Psoas muscle (tissue), 8 donors: ENCODE data around the gene CDK6. TPM values are rescaled to one million over a fixed set of nuclear protein-coding genes. Genes with fewer than 3 reads are reported as not detected.
"Not testable (repeated sequence)": the region's sequence is repeated elsewhere in the genome, so short reads cannot be mapped to it uniquely, and the experiment has no call there.

Source experiments
- ATAC-seq, 4 donors: fragments of 200-7000 bp; cut with Tn5 transposase; one replicate each; pipeline ENCODE4 v1.9.1; 2020; ENCODE audit warnings: moderate library complexity in 3 of 4, mild to moderate bottlenecking in 2 of 4
- DNase-seq, 2 donors: peaks; one replicate each; pipeline ENCODE4 v3.0.0-alpha.2; 2020
- H3K27ac ChIP-seq: fragments of 200-600 bp; one replicate; pipeline ENCODE4 v1.8.0; 2022
- H3K27me3 ChIP-seq, 3 donors: fragments of 200-600 bp in 1 of 3; one replicate each; pipeline versions ENCODE4 v1.6.1 to v1.8.0; 2013 to 2022; ENCODE audit warnings: low read length in 2 of 3, mild to moderate bottlenecking in 2 of 3, moderate library complexity in 1 of 3; ENCODE audit not compliant: insufficient read depth in 3 of 3
- H3K36me3 ChIP-seq, 2 donors: fragments of 200-600 bp in 1 of 2; one replicate each; pipeline versions ENCODE4 v1.6.1 to v1.8.0; 2013 to 2022; ENCODE audit warnings: low read depth in 1 of 2, mild to moderate bottlenecking in 1 of 2, moderate library complexity in 1 of 2; ENCODE audit not compliant: insufficient read depth in 1 of 2
- H3K4me1 ChIP-seq: fragments of 200-600 bp; one replicate; pipeline ENCODE4 v1.8.0; 2022
- H3K4me3 ChIP-seq: fragments of 200-600 bp; one replicate; pipeline ENCODE4 v1.8.0; 2022; ENCODE audit warnings: mild to moderate bottlenecking
- H3K9me3 ChIP-seq: fragments of 200-600 bp; one replicate; pipeline ENCODE4 v1.8.0; 2022
- CTCF ChIP-seq: fragments of 200-600 bp; IDR thresholded peaks from one replicate; pipeline ENCODE4 v1.8.0; 2022; ENCODE audit warnings: antibody characterized with exemption
- WGBS, 3 donors: extraction: QIAGEN DNeasy Blood & Tissue Kit; methylation state at CpG; one replicate each; pipeline versions ENCODE4 v1.1.6 to v1.1.7; 2013; 5-methylcytosine and 5-hydroxymethylcytosine counted together
- intact Hi-C, 2 donors: fragments of 100-400 bp; cut with DNase I; formaldehyde crosslinking; loops; one replicate each; pipeline versions ENCODE4 v1.11.0 to v1.14.2; 2022
- polyA plus RNA-seq, 3 donors: library from polyadenylated mRNA; stranded (reverse); fragments of 200-250 nt; gene quantifications; one replicate each; pipeline ENCODE4 v1.2.3, GENCODE V29; 2013
- total RNA-seq, 4 donors: library from RNA; stranded (reverse); fragmentation: NEBNext Ultra II Directional in 2 of 4; extraction: Animal tissue kit (Norgen Biotek cat#: 25700) in 2 of 4; gene quantifications; one replicate each; pipeline versions ENCODE4 v1.2.1 to v1.2.4, GENCODE V29; 2021 to 2023
- donor health status: healthy with polysubstance abuse.
- donor health status: DM: no; HTN: no; CAD: no; lungs with moderate emphysema.
- donor health status: Bipolar disorder and iron deficiency.
- donor health status: healthy.
- donor health status: DM: yes; HTN: yes; CAD: no.
- donor health status: DM: no; HTN: no; CAD: no.
- donor health status: DM: no; HTN: no; CAD: no.
- donor health status: DM: yes; HTN: yes; CAD: no.

The CDK6 gene
- total and polyA plus RNA-seq, 7 donors = 0.39 to 8.0 (median 3.2) TPM

GRCh38 chr7:92875173-92875572 is 38.8 kb upstream of the CDK6 start:
- no peak for DNase-seq
- H3K4me1 ChIP-seq = no peaks in the 10 kb centered on the region
- 92 to 100% (median 94%) methylated on average over 1 of the region's 1 CpG for WGBS, 3 donors
- intact Hi-C loops = no loop called here
- no peak overlapping the region for H3K4me3 ChIP-seq
- H3K27ac ChIP-seq = no peak overlapping the region
- ATAC-seq = no peak
- TF ChIP-seq CTCF = no peak
- H3K9me3 ChIP-seq = no peaks in the 10 kb centered on the region
- H3K27me3 ChIP-seq = no peaks in the 10 kb centered on the region
- H3K36me3 ChIP-seq = no peaks in the 10 kb centered on the region

GRCh38 chr7:92874567-92874966 is 38.2 kb upstream of the CDK6 start:
- 89 to 92% (median 91%) methylated on average over 1 of the region's 1 CpG for WGBS, 3 donors
- Histone ChIP-seq H3K36me3 (no peaks in the 10 kb centered on the region), H3K27ac (no peak overlapping the region), H3K9me3 (no peaks in the 10 kb centered on the region), H3K4me1 (no peaks in the 10 kb centered on the region), H3K27me3 (no peaks in the 10 kb centered on the region), H3K4me3 (no peak overlapping the region)
- DNase-seq = no peak
- ATAC-seq = no peak
- no peak for TF ChIP-seq CTCF
- intact Hi-C loops = no loop called here

- no peak for TF ChIP-seq CTCF
- Histone ChIP-seq H3K4me3 (no peak overlapping the region), H3K4me1 (no peaks in the 10 kb centered on the region), H3K9me3 (peaks cover 2% of the 10 kb centered on the region), H3K27me3 (no peaks in the 10 kb centered on the region), H3K27ac (no peak overlapping the region), H3K36me3 (no peaks in the 10 kb centered on the region)
- intact Hi-C loops = no loop called here
- ATAC-seq = no peak
- WGBS, 3 donors = 60 to 75% (median 65%) methylated on average over 2 of the region's 2 CpGs
- DNase-seq = no peak
These were observed 37.4 kb upstream of the CDK6 start for GRCh38 chr7:92873776-92874175.

- H3K27me3 ChIP-seq = no peaks in the 10 kb centered on the region
- H3K4me1 ChIP-seq = no peaks in the 10 kb centered on the region
- no peak for DNase-seq
- no peak overlapping the region for H3K4me3 ChIP-seq
- intact Hi-C loops = no loop called here
- no peak for TF ChIP-seq CTCF
- H3K36me3 ChIP-seq = no peaks in the 10 kb centered on the region
- H3K27ac ChIP-seq = no peak overlapping the region
- peaks cover 11% of the 10 kb centered on the region for H3K9me3 ChIP-seq
- ATAC-seq = peak in 1 of 4 donors; percentile 39
These were observed 36.3 kb upstream of the CDK6 start for GRCh38 chr7:92872701-92873100.

- Histone ChIP-seq H3K36me3 (no peaks in the 10 kb centered on the region), H3K4me1 (no peaks in the 10 kb centered on the region), H3K4me3 (no peak overlapping the region), H3K9me3 (peaks cover 11% of the 10 kb centered on the region), H3K27me3 (no peaks in the 10 kb centered on the region), H3K27ac (no peak overlapping the region)
- DNase-seq = no peak
- intact Hi-C loops = no loop called here
- ATAC-seq = no peak
- no peak for TF ChIP-seq CTCF
These were observed 32.4 kb upstream of the CDK6 start for GRCh38 chr7:92868683-92869293.

GRCh38 chr7:92864169-92864568 is 27.8 kb upstream of the CDK6 start:
- intact Hi-C loops, H3K4me1 ChIP-seq, H3K36me3 ChIP-seq, H3K4me3 ChIP-seq, H3K27me3 ChIP-seq, ATAC-seq, DNase-seq, H3K27ac ChIP-seq: not testable (repeated sequence)
- peaks cover 11% of the 10 kb centered on the region for H3K9me3 ChIP-seq
- WGBS, 3 donors = 52 to 56% (median 55%) methylated on average over 5 of the region's 5 CpGs
